MG63 (cell line): ENCODE measurements around the gene MPHOSPH10. TPM values are rescaled to one million over a fixed set of nuclear protein-coding genes. Genes with fewer than 3 reads are reported as not detected.
"Not testable (repeated sequence)": the region's sequence is repeated elsewhere in the genome, so short reads cannot be mapped to it uniquely, and the experiment has no call there.

Experiments
- DNase-seq: peaks from one replicate; pipeline ENCODE4 v3.0.0-alpha.2; 2020
- H3K27me3 ChIP-seq: fragments of 250-450 bp; sonication (Bioruptor Pico); 2 replicates; pipeline ENCODE4 v1.5.1; 2020; ENCODE audit warnings: mild to moderate bottlenecking, moderate library complexity
- H3K36me3 ChIP-seq: fragments of 250-450 bp; sonication (Bioruptor Pico); 2 replicates; pipeline ENCODE4 v1.5.1; 2020; ENCODE audit warnings: mild to moderate bottlenecking, moderate library complexity
- H3K4me3 ChIP-seq: fragments of 250-450 bp; sonication (Bioruptor Pico); 2 replicates; pipeline ENCODE4 v1.5.1; 2020; ENCODE audit warnings: mild to moderate bottlenecking, moderate library complexity
- H3K9me3 ChIP-seq: fragments of 250-450 bp; sonication (Bioruptor Pico); 2 replicates; pipeline ENCODE4 v1.5.1; 2020; ENCODE audit warnings: mild to moderate bottlenecking, moderate library complexity
- total RNA-seq: library from RNA; depleted of rRNA; stranded (reverse); fragments of >200 nt; shearing (Covaris generic); gene quantifications from 2 replicates; pipeline ENCODE4 v1.2.3, GENCODE V29; 2014; ENCODE audit warnings: low replicate concordance

The MPHOSPH10 gene
- total RNA-seq, 1 experiment from 2014 or later: 12.5 TPM

DNA sequence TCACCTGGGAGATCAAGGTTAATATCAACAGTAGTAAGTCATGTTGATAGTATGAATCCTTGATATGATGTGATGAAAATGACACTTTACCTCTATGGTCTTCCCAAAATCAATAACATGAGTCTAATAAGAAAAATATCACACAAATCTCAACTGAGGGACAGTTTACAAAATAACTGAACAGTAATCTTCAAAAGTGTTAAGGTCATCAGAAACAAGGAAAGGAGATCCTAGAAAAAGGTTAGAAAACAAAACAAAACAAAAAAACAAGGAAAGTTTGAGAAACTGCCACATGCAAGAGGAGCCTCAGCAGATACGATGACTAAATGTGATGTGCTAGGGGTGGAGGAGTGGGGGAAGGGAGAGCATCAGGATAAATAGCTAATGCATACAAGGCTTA lies 16.6 kb upstream of the MPHOSPH10 start:
- DNase-seq: no peak
- Histone ChIP-seq H3K4me3 (no peak overlapping the region), H3K27me3 (no peaks in the 10 kb centered on the region), H3K36me3 (peaks cover 13% of the 10 kb centered on the region), H3K9me3 (no peaks in the 10 kb centered on the region)

DNA sequence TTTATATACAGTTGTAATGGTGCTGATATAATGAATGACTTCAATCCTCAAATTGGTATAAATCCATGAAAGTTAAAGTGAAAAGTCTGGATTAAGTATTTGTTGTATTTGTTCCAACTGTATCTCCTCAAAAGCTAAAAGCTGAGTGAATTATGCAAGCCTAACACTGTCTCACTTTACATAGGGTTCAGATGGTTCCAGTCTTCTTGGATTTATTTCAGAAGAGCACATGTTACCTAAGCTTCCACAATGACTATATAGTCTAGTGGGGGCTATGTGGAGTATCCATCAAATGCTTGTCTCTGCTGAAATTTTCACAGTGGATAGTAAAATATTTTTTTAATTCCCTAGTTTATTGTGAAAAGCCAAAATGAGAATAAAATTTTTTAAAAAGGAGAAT lies 13.4 kb upstream of the MPHOSPH10 start:
- no peaks in the 10 kb centered on the region for H3K9me3 ChIP-seq
- H3K27me3 ChIP-seq: no peaks in the 10 kb centered on the region
- no peak overlapping the region for H3K4me3 ChIP-seq
- peaks cover 13% of the 10 kb centered on the region for H3K36me3 ChIP-seq
- DNase-seq: no peak

DNA sequence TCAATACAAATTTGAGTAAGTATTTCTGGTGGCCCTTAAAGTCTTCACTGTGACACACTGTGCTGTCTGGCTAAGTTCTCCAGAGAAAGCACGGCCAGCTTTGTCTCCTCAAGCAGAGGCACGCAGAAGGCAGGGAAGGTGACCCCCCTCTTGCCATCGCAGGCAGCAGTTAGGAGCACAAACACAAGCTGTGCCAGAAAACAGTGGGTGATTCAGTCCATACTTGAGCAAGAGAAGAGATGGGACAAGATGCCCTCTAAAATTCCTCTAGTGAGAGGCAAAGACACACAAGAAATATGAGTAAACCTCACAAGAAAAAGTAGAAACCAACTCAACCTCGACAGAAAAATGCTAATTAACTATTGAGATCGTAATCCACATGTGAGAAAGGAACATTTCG lies 10.2 kb upstream of the MPHOSPH10 start:
- Histone ChIP-seq H3K4me3 (no peak overlapping the region), H3K9me3 (no peaks in the 10 kb centered on the region), H3K27me3 (no peaks in the 10 kb centered on the region), H3K36me3 (peaks cover 2% of the 10 kb centered on the region)
- DNase-seq: no peak

GRCh38 chr2:71121479-71121878 lies 9.0 kb upstream of the MPHOSPH10 start:
- peaks cover 2% of the 10 kb centered on the region for H3K36me3 ChIP-seq
- H3K9me3 ChIP-seq: no peaks in the 10 kb centered on the region
- no peak for DNase-seq
- no peaks in the 10 kb centered on the region for H3K27me3 ChIP-seq
- no peak overlapping the region for H3K4me3 ChIP-seq

DNA sequence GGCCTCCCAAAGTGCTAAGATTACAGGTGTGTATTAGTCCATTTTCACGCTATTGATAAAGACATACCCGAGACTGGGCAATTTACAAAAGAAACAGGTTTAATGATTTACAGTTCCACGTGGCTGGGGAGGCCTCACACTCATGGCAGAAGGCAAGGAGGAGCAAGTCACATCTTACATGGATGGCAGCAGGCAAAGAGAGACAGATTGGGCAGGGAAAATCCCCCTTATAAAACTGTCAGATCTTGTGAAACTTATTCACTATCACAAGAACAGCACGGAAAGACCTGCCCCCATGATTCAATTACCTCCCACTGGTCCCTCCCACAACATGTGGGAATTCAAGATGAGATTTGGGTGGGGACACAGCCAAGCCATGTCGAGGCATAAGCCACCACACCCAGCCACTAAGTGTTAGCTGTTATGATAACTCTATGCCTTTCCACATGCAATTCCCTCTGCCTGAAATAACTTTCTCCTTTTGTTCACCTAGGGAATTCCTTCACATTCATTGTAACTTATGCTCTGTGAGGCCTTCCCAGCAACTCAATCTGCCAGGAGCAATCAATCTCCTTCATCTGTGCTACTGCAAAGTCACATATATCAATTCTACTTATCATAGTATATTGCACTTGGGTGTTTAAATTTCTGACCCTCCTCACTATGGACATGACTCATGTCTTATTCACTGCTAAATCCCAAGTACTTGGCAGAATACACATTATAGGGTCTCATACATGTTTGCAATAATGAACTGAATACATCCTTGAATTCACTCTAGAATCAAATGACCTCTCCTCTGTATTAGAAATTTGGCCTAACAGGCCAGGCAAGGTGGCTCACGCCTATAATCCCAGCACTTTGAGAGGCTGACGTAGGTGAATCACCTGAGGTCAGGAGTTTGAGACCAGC lies 7.8 kb upstream of the MPHOSPH10 start:
- no peaks in the 10 kb centered on the region for H3K9me3 ChIP-seq
- no peaks in the 10 kb centered on the region for H3K27me3 ChIP-seq
- H3K36me3 ChIP-seq: peaks cover 7% of the 10 kb centered on the region
- no peak overlapping the region for H3K4me3 ChIP-seq
- DNase-seq: no peak

- Histone ChIP-seq H3K36me3 (peaks cover 7% of the 10 kb centered on the region), H3K4me3 (no peak overlapping the region), H3K9me3 (no peaks in the 10 kb centered on the region), H3K27me3 (no peaks in the 10 kb centered on the region)
- no peak for DNase-seq
Observed at GRCh38 chr2:71125506-71126294, 4.7 kb upstream of the MPHOSPH10 start.

DNA sequence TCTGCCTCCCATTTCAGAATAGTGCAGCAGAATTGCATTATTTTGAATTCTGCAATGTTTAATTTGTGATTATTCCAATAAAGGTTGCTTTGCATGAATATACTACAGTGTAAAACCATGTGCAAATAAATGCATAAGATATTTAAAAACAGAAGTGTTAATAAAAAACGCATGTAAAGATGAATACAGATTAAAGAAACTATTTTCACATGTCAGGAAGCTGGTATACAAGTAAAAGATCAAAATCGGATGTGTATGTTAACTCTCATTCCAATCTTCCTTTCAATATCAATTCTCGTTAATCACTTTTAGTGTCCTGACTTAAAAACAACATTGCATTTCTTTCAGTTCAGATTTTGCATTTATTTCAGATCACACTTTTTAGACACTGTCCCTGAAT lies 3.5 kb upstream of the MPHOSPH10 start:
- Histone ChIP-seq H3K36me3 (peaks cover 15% of the 10 kb centered on the region), H3K9me3 (no peaks in the 10 kb centered on the region), H3K4me3 (no peak overlapping the region), H3K27me3 (no peaks in the 10 kb centered on the region)
- no peak for DNase-seq

DNA sequence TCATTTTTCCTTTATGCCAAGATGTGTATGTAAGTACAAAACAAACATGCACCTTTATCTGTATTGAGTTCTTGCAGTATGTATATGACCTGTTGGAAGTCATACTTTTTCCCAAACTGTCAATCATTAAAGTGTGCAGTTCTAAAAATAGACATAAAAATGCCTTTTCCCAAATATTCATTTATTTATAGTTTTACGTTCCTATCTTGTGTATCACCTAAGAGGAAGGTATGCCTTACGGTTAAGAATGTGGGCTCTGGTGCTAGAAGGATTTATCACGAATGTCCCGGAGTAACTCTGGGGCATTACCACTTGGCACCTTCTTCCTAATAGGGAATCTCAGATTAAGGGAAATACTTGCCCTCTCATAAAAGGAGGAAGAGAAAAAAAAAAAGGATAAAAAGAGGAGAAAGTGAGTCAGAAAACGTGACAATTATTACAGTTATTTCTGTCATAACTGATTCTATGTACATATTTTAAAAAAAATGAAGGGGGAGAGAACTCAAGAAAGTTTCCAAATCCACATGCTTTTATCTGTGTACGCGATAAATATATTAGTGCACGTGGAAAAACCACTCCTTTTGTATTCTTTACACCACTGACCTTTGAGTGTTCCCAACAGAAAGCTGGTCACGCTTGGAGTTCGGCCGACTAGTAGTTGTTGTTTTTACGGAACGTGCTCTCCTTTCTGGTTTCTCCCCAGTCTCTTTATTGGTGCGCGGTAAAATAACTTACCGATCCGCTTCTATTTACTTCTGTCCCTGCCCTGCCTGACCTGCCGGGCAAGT lies 1.1 kb upstream of the MPHOSPH10 start:
- peak overlapping the region; percentile 95 for H3K4me3 ChIP-seq
- H3K36me3 ChIP-seq: peaks cover 32% of the 10 kb centered on the region
- no peaks in the 10 kb centered on the region for H3K9me3 ChIP-seq
- H3K27me3 ChIP-seq: no peaks in the 10 kb centered on the region
- no peak for DNase-seq

DNA sequence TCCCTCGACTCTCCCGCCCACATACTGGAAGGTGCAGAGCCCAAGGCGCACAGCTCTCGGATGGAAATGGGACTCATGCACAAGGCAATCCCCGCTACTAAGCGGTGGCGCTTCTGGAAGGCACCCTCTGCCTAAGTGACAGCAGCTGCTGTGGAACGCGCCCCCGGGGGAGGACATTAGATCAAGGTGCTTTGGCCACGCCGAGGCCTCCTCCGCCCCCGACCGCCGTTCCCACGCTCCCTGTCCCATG lies 607 bp upstream of the MPHOSPH10 start:
- H3K36me3 ChIP-seq: peaks cover 37% of the 10 kb centered on the region
- H3K4me3 ChIP-seq: peak overlapping the region; percentile 95
- no peaks in the 10 kb centered on the region for H3K27me3 ChIP-seq
- H3K9me3 ChIP-seq: no peaks in the 10 kb centered on the region
- no peak for DNase-seq

DNA sequence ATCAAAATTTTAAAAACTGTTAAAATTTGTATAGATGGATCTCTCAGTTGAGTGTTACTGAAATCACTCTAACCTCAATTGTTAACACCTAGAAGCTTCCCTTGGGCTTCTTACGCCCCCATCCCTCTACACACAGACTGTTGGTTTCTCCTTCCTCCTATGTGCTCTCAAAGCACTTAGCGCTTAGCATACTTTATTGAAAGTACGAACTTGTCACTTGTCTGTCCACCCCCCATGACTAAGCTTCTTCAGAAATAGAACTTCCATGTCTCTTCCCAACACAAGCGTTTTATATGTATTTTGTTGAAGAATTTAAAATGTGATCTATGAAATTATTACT lies 441 bp downstream of the MPHOSPH10 start:
- Histone ChIP-seq H3K9me3 (no peaks in the 10 kb centered on the region), H3K36me3 (peaks cover 46% of the 10 kb centered on the region), H3K4me3 (peak overlapping the region; percentile 95), H3K27me3 (no peaks in the 10 kb centered on the region)
- no peak for DNase-seq

DNA sequence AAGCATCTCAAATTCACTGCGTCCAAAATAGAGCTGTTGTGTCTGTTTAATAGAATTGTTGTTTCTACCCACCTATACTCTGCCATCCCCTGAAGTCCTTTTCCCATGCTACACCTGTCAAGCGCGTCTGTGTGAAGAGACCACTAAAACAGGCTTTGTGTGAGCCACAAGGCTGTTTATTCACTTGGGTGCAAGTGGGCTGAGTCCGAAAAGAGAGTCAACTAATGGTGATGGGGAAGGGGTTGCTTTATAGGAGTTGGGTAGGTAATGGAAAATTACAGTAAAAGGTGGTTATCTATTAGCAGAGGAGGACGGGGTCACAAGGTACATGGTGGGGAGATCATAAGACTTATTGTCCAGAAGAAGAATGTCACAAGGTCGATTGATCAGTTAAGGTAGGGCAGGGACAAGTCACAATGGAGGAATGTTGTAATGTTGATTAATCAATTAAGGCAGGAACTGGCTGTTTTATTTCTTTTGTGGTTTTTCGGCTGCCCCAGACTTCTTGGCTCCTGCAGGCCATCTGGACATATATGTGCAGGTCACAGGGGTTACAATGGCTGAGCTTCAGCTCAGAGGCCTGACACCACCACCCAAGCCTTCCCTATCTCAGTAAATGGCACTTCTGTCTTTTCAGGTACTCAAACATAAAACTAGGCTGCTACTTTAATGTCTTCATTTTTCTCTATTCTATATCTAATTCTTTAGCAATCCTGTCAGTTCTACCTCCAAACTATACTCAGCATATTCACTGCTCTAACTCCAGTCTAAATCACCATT lies 1.1 kb downstream of the MPHOSPH10 start:
- not testable (repeated sequence) for H3K9me3 ChIP-seq, H3K27me3 ChIP-seq, DNase-seq
- H3K4me3 ChIP-seq: peak overlapping the region; percentile 95
- H3K36me3 ChIP-seq: peaks cover 48% of the 10 kb centered on the region

DNA sequence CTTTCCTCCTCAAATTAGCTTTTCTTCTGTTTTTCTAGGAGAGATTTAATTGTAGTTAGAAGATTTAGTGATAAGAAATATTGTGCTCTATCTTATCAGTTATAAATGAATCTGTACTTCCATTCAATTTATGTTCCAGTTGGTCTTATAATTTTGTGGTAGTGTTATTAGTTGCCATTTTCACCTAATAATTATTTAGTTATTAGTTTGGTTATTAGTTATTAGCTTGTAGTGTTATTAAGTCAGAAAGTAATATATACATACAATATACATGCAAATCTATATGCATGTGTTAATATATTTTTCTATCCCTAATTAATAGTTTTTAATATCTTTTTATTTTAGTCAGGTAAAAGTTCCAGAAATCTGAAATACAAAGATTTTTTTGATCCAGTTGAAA lies 3.2 kb downstream of the MPHOSPH10 start:
- Histone ChIP-seq H3K36me3 (peaks cover 60% of the 10 kb centered on the region), H3K9me3 (no peaks in the 10 kb centered on the region), H3K27me3 (no peaks in the 10 kb centered on the region), H3K4me3 (no peak overlapping the region)
- DNase-seq: no peak

DNA sequence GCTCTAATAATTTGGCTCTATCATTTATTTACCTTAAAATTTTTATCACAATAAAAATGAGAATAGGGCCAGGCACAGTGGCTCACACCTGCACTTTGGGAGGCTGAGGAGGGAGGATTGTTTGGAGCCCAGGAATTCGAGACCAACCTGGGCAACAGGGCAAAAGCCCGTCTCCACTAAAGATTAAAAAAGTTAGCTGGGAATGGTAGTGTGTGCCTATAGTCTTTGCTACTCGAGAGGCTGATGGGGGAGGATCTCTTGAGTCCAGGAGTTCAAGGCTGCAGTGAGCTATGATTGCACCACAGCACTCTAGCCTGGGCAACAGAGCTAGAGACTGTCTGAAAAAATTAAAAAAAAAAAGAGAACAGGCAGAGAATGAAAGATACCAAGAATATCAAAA lies 5.7 kb downstream of the MPHOSPH10 start:
- no peak for DNase-seq
- Histone ChIP-seq H3K9me3 (no peaks in the 10 kb centered on the region), H3K27me3 (no peaks in the 10 kb centered on the region), H3K36me3 (peaks cover 84% of the 10 kb centered on the region), H3K4me3 (no peak overlapping the region)

- Histone ChIP-seq H3K9me3 (no peaks in the 10 kb centered on the region), H3K27me3 (no peaks in the 10 kb centered on the region), H3K36me3 (peaks cover 85% of the 10 kb centered on the region), H3K4me3 (no peak overlapping the region)
- no peak for DNase-seq
Observed at GRCh38 chr2:71143782-71144181, 13.3 kb downstream of the MPHOSPH10 start.

- Histone ChIP-seq H3K27me3 (no peaks in the 10 kb centered on the region), H3K9me3 (no peaks in the 10 kb centered on the region), H3K4me3 (no peak overlapping the region), H3K36me3 (peaks cover 60% of the 10 kb centered on the region)
- no peak for DNase-seq
Observed at GRCh38 chr2:71148506-71149063, 18.2 kb downstream of the MPHOSPH10 start.

- DNase-seq: no peak
- Histone ChIP-seq H3K9me3 (no peaks in the 10 kb centered on the region), H3K27me3 (no peaks in the 10 kb centered on the region), H3K36me3 (peaks cover 45% of the 10 kb centered on the region), H3K4me3 (no peak overlapping the region)
Observed at GRCh38 chr2:71150082-71150816, 19.8 kb downstream of the MPHOSPH10 start.
